Ramos (cell line): ENCODE measurements around the gene SIM1.

Experiments
- in situ Hi-C: fragments of 300-500 bp; cut with MboI; formaldehyde crosslinking; loops from one replicate; pipeline ENCODE4 v1.14.3; 2022; ENCODE audit warnings: low sequenced_read_pairs; ENCODE audit not compliant: unreplicated experiment

The SIM1 gene

DNA sequence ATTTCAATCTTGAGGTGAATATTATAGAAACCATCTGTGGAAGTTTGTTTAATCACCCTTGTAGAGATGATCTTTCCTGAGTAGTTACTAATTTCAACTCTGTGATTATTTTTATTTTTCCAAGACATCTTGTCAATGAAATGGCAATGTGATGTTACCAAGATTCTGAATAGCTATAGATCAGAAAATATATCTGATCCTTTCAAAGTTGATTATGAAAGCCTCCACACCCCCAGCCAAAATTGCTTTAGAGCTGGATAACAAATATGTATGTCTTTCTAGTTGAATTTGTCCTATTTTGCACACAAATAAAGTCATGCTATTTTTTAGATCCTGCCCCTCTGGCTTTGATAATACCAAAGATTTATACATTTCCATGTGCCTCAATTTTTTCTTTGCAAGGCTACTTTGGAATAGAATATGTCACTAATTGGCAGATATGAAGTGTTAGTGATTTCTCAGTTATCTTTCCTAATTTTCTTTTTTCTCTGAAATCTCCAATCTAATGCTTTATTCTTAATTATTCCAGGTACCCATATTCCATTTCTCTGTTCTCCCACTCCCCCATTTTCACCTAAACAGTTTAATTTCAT is 5.0 kb downstream of the SIM1 start:
- in situ Hi-C loops = no loop called here

DNA sequence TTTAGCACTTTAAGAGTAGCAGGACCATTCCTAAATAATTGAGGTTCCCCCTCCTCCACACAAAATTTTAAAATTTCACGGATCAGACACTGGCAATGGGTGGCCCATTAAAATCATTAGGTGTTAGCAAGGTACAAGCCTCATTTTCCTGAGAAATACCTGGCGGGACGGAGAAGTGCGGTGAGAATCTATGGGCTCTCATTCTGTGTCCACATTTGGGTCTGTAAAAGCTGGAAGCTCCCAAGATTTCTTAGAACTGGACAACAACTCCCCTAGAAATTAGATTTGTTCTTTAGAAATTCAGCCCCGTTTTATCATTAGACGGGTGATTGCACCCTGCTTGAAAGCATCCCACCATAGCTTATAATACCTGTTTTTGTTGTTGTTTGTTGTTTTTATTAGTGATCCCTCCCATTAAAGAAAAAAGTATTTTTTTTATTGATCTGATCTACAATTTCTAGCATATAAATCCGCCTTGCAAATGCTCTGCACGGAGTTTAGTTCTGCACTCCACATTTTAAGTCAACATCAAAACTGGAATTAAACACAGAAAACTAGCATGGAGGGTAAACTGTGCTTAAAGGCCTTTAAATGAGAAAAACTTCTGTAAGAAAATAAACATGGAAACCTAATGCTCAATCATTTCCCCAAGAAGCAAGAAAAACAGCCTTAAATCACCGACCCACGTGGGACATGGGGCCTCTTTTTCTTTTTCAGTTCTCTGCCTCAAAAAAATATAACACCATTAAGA is 5.7 kb downstream of the SIM1 start:
- in situ Hi-C loops = no loop called here

GRCh38 chr6:100457311-100457990 is 7.3 kb downstream of the SIM1 start:
- in situ Hi-C loops = no loop called here

GRCh38 chr6:100456908-100457235 is 7.8 kb downstream of the SIM1 start:
- in situ Hi-C loops = no loop called here

DNA sequence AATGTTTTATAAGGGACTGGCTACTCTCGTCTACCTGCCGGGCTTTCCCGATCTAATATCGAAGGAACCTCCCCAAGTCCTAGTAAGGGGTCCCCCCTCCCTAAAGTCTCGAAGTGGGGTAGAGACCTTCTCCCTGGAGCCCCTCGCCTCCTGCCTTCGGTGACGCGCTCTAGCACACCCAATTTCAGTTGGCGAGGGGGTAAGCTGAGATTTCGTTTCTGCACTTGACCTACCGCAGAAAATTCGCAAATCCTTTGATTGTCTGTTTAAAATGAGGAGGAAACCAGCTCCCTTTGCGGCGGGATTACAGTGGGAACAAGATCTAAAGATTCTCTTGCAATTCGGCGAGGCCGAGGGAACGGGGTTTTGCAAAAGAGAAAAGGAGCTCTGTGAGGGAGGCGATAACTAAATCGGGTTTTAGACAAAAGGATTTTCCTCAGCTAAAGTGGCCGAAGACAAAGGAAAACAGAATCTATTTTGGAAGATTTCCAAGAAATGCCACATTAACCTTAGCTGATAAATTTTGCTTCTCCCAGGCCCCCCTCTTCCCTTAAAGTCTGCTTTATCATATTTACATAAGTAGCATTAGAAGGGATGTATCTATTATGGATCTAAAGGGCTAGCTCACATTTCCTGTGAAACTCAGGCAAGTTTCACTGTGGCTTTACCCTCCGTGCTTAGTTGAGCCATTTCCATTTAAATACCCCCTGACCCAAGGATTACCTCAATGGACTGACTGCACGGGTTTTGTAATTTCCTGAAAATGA is 8.4 kb downstream of the SIM1 start:
- in situ Hi-C loops = no loop called here

GRCh38 chr6:100455230-100456124 is 9.2 kb downstream of the SIM1 start:
- in situ Hi-C loops = no loop called here

GRCh38 chr6:100454551-100455229 is 10.0 kb downstream of the SIM1 start:
- in situ Hi-C loops = no loop called here

DNA sequence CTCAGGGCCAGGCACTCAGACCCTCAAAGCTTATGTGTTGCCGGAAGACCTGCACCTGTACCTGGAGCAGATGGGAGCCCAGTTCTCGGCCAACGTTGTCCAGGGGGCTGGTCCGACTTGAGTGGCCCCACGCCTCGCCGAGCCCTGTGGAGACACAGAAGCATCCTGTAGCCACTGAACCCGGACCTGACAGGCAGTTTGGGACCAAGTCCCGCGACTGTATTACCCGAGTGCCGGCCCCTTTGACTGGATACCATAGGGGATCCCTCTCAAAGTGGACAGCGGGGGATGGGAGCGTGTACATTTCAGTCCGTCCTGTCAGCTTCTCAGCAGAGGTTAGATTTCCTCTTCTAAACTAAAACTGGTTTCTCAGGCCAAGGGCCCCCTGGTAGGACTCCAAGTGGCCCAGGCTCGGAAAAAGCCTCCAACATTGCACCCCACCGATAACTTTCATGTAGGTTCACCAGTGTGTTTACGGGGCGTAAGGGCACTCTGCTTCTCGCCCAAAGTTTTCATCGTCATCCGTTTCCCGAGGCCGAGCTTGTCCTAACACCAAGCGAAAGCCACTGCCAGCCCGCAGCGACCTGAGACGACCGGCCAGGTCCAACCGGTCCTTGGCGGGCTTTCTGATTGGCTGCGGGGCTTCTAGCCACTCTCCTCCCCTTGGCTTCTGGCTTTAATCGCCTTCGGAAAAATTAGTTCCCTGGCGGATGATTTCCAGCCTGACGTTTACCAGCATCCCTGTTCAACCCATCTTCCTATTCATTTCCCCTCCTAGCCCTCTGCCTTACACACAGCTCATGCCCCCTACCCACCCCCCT is 10.8 kb downstream of the SIM1 start:
- in situ Hi-C loops = no loop called here

- in situ Hi-C loops = no loop called here
These were observed 11.7 kb downstream of the SIM1 start for GRCh38 chr6:100452998-100453397.

DNA sequence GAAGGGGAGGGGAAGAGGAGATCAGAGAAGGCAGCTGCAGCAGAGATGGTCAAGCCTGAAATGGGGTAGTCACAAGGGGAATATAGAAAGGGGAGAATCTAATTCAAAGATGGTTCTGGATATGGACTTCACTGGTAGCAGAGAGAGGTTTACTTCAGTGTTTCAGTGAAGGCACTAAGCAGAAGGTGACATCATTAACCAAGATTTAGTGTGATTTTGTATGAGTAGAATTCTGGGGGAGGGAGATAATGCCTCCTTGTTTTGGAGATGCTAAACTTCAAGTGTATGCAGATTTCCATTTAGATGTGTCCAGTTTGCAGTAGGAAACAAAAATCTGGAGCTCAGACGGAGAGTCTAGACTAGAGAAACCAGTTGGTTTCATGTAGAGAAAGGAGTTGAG is 13.1 kb downstream of the SIM1 start:
- in situ Hi-C loops = no loop called here

DNA sequence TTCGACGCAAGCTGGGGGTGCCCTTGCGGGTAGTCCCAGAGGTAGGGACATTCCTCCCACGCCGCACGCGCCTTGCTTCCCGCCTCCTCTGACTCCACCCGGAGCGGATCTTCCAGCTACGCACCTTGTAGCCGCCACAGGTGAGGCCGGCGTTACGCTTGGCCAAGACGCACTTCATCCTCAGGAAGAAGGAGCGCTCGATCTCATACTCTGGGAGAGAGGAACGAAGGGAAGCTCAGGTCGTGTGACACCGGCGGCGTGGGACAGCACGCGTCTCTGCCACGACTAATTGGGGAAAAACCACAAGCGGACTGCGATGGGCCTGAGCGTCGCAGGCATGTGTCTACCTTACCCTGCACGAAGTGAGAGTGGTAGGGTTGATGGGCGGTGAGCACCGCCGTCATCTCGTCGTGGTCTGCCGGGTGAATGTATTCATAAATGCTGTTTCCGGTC is 15.5 kb downstream of the SIM1 start:
- in situ Hi-C loops = no loop called here

GRCh38 chr6:100447900-100448748 is 16.6 kb downstream of the SIM1 start:
- in situ Hi-C loops = no loop called here

DNA sequence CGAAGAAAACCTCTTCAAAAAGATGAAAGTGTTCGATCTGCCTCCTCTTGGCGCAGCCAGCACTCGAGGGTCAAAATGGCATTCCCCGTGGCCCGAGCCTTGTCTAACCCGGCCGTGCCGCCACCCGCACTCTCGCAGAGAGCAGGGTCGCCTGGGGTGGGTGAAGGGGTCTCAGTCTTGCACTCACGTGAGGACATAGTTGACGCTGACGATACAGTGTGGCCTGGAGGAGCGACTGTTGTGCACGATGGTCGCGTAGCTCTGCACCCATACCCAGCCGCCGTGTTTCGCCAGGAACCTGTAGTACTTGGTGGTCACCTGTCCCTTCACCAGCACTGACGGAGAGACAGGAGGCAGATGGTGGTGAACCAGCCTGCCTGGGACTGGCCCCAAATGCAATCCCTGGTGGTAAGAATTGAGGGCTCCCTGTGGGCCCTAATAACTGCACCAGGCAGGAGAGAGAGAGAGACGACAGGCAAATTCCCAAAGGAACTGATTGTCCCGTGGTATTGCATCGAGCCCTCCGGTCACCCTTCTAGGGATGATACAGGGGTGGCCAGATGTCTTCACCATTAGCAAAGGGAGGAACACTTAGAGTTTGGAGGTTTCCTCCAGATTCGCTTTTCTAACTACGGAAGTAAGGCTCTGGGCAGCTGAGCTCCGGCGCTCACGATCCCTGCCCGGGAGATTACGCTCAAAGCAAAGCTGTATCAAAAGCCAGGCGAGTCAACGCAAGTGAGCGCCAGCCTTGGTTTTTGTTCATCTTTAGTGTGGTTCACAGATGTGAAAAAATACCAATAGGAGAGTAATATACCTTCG is 17.4 kb downstream of the SIM1 start:
- in situ Hi-C loops = no loop called here

GRCh38 chr6:100446115-100447080 is 18.3 kb downstream of the SIM1 start:
- in situ Hi-C loops = no loop called here

DNA sequence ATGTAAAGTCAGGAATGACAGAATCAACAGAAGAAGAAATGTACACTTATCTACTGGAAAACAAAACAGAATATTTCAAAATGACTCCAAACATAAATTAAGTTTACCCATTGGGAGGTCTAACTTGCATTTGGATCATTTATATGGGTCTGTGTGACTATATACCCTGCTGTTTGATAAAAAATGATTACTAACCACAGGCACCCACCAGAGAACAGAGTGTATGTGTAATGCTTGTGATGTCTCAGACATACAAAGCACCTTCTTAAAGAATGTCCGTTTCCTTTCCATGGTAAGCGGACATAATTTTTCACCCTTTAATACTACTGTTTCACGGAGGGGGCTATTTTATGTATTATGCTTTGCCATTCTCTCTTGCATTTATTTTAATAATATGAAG is 19.2 kb downstream of the SIM1 start:
- in situ Hi-C loops = no loop called here

GRCh38 chr6:100440935-100441334 is 23.8 kb downstream of the SIM1 start:
- in situ Hi-C loops = no loop called here
